HepG2 (cell line): ENCODE results near the gene IER5L. TPM values are rescaled to one million over a fixed set of nuclear protein-coding genes. Genes with fewer than 3 reads are reported as not detected.

Experiments used
- CHD4 ChIP-seq: fragments of 200-600 bp; sonication (generic); IDR thresholded peaks from 2 replicates; pipeline ENCODE4 v1.7.0; 2017; ENCODE audit warnings: mild to moderate bottlenecking, low read length, borderline replicate concordance
- E2F5 ChIP-seq: sonication (generic); formaldehyde crosslinking; conservative IDR thresholded peaks from 2 replicates; pipeline ENCODE4 v1.4.0; 2020; ENCODE audit warnings: missing genetic modification reagents
- IKZF1 ChIP-seq: fragments of 450-650 bp; IDR thresholded peaks from 2 replicates; pipeline ENCODE4 v1.7.1; 2016
- IKZF5 ChIP-seq: IDR thresholded peaks from 2 replicates; pipeline ENCODE4 v1.6.1; 2018; ENCODE audit warnings: missing genetic modification reagents, mild to moderate bottlenecking, missing compliant biosample characterization
- PCBP2 ChIP-seq: fragments of 200-400 bp; formaldehyde crosslinking; optimal IDR thresholded peaks from 2 replicates; pipeline ENCODE3; 2018; ENCODE audit warnings: low read length, low read depth; ENCODE audit not compliant: poor library complexity, severe bottlenecking
- POLR2AphosphoS2 ChIP-seq: IDR thresholded peaks from 2 replicates; pipeline ENCODE4 v1.6.1; 2011; ENCODE audit warnings: low read depth, low read length, improper control_type of control experiment
- RAD51 ChIP-seq: fragments of 450-650 bp; IDR thresholded peaks from 2 replicates; pipeline ENCODE4 v1.6.1; 2016; ENCODE audit warnings: borderline replicate concordance
- TP53 ChIP-seq: sonication (generic); formaldehyde crosslinking; conservative IDR thresholded peaks from 2 replicates; pipeline ENCODE4 v1.4.0; 2020; ENCODE audit warnings: missing genetic modification reagents
- YEATS4 ChIP-seq: sonication (generic); formaldehyde crosslinking; IDR thresholded peaks from 2 replicates; pipeline ENCODE4 v1.4.0; 2020; ENCODE audit warnings: missing genetic modification reagents, borderline replicate concordance
- ZBTB33 ChIP-seq: sonication (generic); formaldehyde crosslinking; IDR thresholded peaks from 2 replicates; pipeline ENCODE4 v1.4.0; 2020; ENCODE audit warnings: missing genetic modification reagents
- ZNF124 ChIP-seq: sonication (generic); formaldehyde crosslinking; IDR thresholded peaks from 2 replicates; pipeline ENCODE4 v1.4.0; 2020; ENCODE audit warnings: missing genetic modification reagents
- ZNF3 ChIP-seq: IDR thresholded peaks from 2 replicates; pipeline ENCODE4 v1.7.0; 2017; ENCODE audit warnings: inconsistent platforms
- ZNF343 ChIP-seq: sonication (generic); formaldehyde crosslinking; IDR thresholded peaks from 2 replicates; pipeline ENCODE4 v1.4.0; 2020; ENCODE audit warnings: mild to moderate bottlenecking, missing genetic modification reagents
- ZNF749 ChIP-seq: sonication (generic); formaldehyde crosslinking; IDR thresholded peaks from 2 replicates; pipeline ENCODE4 v1.8.0; 2022; ENCODE audit warnings: mild to moderate bottlenecking, missing genetic modification reagents, moderate library complexity, borderline replicate concordance
- ZNF768 ChIP-seq: sonication (generic); formaldehyde crosslinking; IDR thresholded peaks from 2 replicates; pipeline ENCODE4 v1.4.0; 2020; ENCODE audit warnings: missing genetic modification reagents
- ZNF772 ChIP-seq: sonication (generic); formaldehyde crosslinking; IDR thresholded peaks from 2 replicates; pipeline ENCODE4 v1.5.0; 2020; ENCODE audit warnings: mild to moderate bottlenecking, missing genetic modification reagents
- polyA plus RNA-seq, 8 experiments: library from polyadenylated mRNA; depleted of rRNA in 3 of 8; stranded (reverse) in 7 of 8; unstranded in 1 of 8; fragments of >200 nt; fragmentation: Illumina TruSeq in 4 of 8; extraction: Trizol in 4 of 8; gene quantifications; 2 replicates each; pipeline versions ENCODE4 v1.2.1 to v1.2.3, GENCODE V29; 2011 to 2016; ENCODE audit warnings: low read depth in 4 of 8, missing spikeins in 1 of 8, mixed read lengths in 1 of 8; ENCODE audit not compliant: insufficient read depth in 1 of 8
- total RNA-seq, 5 experiments: library from RNA; depleted of rRNA; stranded (reverse); fragments of >200 nt; fragmentation: Illumina TruSeq; extraction: Trizol; gene quantifications; 2 replicates each; pipeline ENCODE4 v1.2.3, GENCODE V29; 2016; ENCODE audit warnings: low read depth in 1 of 5
- TF ChIP-seq, protein P1 (sequence below): sonication (generic); formaldehyde crosslinking; IDR thresholded peaks from 2 replicates; pipeline ENCODE4 v1.4.0; 2020; ENCODE audit warnings: mild to moderate bottlenecking, missing genetic modification reagents
- TF ChIP-seq, protein P2 (sequence below): sonication (generic); formaldehyde crosslinking; IDR thresholded peaks from 2 replicates; pipeline ENCODE4 v1.8.0; 2022; ENCODE audit warnings: missing genetic modification reagents, mild to moderate bottlenecking, inconsistent platforms, borderline replicate concordance
- TF ChIP-seq, protein P3 (sequence below): IDR thresholded peaks from 2 replicates; pipeline ENCODE4 v1.6.1; 2012; ENCODE audit warnings: inconsistent platforms

Gene IER5L
- total and polyA plus RNA-seq, 2 of the 13 experiments (the other 11 are each of a cell fraction or from before 2014, with no cell fraction given) = 1.8 to 3.3 TPM

DNA sequence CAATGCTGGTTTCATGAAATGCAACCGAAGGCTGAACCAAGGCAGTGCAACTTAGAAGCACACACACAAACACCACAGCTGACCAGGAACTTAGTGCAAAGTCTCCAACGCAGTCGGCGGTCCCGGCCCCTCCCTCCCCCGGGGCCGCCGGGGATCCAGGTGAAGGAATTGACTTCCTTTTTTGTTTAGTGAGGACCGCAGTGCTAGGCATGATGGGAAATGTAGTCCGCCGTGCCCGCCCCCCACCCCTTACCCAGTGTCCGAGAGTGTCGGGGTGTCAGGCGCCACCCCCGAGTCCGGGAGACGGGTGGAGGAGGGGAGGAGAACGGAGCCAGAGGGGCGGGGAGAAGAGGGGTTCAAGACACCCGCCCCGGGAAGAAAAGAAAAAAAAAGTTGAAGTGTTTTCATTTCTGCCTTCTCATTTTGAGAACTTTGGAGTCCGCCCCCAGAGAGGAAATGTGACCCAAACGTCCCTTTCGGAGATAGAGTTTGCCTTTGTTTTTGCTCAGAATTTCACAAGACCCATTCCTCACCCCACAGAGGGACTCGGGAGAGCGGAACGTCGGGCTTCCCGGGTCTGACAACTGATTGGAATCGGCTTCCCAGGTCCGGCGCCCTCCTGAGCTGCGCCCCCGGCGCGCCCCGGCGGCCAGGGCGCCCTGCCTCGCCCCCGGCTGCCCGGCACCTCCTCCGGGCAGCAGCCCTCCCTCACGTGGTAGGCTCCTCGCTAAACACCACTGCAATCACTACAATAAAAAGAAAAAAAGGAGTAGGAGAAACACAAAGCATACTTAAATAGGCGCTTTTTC is 2.0 kb downstream of the IER5L start (continued):
- TF ChIP-seq, protein P1, sequence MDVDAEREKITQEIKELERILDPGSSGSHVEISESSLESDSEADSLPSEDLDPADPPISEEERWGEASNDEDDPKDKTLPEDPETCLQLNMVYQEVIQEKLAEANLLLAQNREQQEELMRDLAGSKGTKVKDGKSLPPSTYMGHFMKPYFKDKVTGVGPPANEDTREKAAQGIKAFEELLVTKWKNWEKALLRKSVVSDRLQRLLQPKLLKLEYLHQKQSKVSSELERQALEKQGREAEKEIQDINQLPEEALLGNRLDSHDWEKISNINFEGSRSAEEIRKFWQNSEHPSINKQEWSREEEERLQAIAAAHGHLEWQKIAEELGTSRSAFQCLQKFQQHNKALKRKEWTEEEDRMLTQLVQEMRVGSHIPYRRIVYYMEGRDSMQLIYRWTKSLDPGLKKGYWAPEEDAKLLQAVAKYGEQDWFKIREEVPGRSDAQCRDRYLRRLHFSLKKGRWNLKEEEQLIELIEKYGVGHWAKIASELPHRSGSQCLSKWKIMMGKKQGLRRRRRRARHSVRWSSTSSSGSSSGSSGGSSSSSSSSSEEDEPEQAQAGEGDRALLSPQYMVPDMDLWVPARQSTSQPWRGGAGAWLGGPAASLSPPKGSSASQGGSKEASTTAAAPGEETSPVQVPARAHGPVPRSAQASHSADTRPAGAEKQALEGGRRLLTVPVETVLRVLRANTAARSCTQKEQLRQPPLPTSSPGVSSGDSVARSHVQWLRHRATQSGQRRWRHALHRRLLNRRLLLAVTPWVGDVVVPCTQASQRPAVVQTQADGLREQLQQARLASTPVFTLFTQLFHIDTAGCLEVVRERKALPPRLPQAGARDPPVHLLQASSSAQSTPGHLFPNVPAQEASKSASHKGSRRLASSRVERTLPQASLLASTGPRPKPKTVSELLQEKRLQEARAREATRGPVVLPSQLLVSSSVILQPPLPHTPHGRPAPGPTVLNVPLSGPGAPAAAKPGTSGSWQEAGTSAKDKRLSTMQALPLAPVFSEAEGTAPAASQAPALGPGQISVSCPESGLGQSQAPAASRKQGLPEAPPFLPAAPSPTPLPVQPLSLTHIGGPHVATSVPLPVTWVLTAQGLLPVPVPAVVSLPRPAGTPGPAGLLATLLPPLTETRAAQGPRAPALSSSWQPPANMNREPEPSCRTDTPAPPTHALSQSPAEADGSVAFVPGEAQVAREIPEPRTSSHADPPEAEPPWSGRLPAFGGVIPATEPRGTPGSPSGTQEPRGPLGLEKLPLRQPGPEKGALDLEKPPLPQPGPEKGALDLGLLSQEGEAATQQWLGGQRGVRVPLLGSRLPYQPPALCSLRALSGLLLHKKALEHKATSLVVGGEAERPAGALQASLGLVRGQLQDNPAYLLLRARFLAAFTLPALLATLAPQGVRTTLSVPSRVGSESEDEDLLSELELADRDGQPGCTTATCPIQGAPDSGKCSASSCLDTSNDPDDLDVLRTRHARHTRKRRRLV = no peak
- TF ChIP-seq E2F5 (CRISPR knock-in tag) (no peak), ZNF124 (CRISPR knock-in tag) (no peak), ZNF772 (CRISPR knock-in tag) (no peak), ZNF3 (CRISPR knock-in tag) (no peak), IKZF1 (no peak), TP53 (CRISPR knock-in tag) (no peak), ZNF343 (no peak), POLR2AphosphoS2 (no peak), PCBP2 (no peak), RAD51 (no peak), IKZF5 (peak; percentile 70), ZNF749 (CRISPR knock-in tag) (no peak), ZBTB33 (CRISPR knock-in tag) (peak; percentile 19; the same call in 1 of the 2 replicates), YEATS4 (CRISPR knock-in tag) (peak; percentile 62; the same call in 1 of the 2 replicates), ZNF768 (peak; percentile 45; the same call in 1 of the 2 replicates), CHD4 (no peak)
- TF ChIP-seq, protein P2, sequence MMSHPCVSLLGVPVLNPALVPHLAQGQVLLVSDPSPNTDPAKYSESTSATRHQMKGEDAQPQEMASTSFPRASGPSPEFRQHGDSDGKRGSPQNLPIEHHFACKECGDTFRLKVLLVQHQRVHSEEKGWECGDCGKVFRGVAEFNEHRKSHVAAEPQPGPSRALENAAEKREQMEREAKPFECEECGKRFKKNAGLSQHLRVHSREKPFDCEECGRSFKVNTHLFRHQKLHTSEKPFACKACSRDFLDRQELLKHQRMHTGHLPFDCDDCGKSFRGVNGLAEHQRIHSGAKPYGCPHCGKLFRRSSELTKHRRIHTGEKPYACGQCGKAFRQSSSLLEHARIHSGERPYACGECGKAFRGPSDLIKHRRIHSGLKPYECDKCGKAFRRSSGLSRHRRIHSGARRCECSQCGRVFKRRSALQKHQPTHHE (CRISPR knock-in tag) = peak; percentile 50; the same call in 1 of the 2 replicates
- TF ChIP-seq, protein P3, sequence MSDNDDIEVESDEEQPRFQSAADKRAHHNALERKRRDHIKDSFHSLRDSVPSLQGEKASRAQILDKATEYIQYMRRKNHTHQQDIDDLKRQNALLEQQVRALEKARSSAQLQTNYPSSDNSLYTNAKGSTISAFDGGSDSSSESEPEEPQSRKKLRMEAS = peak; percentile 45
